ENCODE measurements around the gene HPCAL1.

GRCh38 chr2:10256031-10256514, 46.6 kb upstream of the HPCAL1 start:
- no peak for TF ChIP-seq EZH2 (IDR thresholded peaks at IDR 0.05; ENCODE audit: low read depth, unreplicated experiment)
- no peak for TF ChIP-seq CTCF (conservative IDR thresholded peaks at IDR 0.05; ENCODE audit: low read depth in 2 of 2)
- TF ChIP-seq REST (IDR thresholded peaks at IDR 0.05; ENCODE audit: unreplicated experiment) = no peak

Data from GM23338 (cell line).